ENCODE data around the gene PICK1.

The PICK1 gene

DNA sequence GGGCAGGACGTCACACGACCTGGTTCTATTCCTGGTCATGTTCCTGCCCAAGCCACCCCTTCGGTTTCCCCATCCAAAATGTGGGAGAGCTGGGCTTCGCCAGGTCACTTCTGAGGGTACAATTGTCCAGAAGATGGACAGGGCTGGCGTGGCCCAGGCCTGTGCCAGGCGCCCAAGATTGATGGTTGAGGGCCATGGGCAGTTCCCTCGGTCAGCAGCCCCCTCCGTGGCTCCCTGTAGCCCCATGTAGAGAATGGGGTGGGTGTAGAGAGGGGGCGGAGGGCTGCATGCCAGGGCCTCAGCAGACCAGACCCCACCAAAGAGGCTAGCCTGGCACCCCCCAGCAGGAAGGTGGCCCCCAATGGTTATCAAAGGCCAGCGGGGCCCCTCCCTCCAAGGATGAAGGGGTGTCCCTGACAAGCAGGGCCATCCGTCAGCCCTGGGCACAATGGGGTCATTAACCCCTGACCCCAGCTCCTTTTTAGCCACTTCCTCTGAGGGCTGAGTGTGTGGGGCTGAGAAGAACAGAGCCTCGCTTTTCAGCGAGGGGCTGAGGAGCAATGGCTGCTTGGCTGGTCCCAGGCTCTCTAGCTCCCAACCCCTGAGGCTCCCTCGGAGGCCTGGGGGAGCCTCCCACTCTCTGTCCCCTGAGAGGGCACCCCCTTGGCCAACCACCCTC, 11.0 kb upstream of the PICK1 start:
- TF ChIP-seq, protein P1, sequence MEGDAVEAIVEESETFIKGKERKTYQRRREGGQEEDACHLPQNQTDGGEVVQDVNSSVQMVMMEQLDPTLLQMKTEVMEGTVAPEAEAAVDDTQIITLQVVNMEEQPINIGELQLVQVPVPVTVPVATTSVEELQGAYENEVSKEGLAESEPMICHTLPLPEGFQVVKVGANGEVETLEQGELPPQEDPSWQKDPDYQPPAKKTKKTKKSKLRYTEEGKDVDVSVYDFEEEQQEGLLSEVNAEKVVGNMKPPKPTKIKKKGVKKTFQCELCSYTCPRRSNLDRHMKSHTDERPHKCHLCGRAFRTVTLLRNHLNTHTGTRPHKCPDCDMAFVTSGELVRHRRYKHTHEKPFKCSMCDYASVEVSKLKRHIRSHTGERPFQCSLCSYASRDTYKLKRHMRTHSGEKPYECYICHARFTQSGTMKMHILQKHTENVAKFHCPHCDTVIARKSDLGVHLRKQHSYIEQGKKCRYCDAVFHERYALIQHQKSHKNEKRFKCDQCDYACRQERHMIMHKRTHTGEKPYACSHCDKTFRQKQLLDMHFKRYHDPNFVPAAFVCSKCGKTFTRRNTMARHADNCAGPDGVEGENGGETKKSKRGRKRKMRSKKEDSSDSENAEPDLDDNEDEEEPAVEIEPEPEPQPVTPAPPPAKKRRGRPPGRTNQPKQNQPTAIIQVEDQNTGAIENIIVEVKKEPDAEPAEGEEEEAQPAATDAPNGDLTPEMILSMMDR (conservative IDR thresholded peaks at IDR 0.05) = no peak
- no peak for TF ChIP-seq ZFX (IDR thresholded peaks at IDR 0.05)

DNA sequence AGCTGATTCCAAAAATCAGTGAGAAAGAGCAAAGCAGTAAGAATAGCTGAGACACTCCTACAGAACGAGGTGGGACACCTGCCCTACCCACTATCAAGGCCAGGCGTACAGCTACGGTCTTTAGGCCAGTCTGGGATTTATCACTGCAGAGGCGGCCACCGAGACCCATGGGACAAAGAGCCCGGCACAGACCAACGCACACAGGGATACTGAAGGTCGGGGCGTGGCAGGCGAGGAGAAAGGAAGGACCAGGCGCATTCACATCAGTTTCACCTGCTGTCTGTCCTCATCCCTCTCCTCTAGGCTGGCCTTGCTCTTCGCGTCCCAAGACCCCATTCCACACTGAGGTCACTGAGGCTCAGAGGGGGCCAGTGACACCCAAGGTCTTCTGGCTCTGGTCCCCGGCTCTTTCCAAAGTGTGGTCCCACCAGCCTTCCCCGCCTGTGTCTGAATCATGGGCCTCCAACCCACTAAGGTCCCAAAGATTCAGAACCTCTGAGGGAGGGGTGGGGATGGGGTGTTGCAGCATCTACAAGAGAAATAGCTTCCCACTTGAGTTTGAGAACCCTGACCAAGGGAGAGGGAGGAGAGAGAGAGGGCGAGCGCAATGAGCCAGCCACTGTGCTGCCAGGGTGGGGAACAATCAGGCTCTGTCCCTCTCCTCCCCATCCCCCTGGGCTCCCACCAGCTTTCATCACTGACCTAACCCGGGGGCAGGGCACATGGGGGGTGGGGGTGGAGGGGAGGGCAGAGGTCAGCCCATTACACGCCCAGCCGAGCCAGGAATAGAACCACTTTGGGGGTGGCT, 7.2 kb upstream of the PICK1 start:
- no peak for TF ChIP-seq ZFX (IDR thresholded peaks at IDR 0.05)
- TF ChIP-seq, protein P1 (conservative IDR thresholded peaks at IDR 0.05) = no peak
- H3K27ac ChIP-seq = no peak overlapping the region

More for the DNA sequence above, 11.0 kb upstream of the PICK1 start:
- H3K27ac ChIP-seq = no peak overlapping the region

DNA sequence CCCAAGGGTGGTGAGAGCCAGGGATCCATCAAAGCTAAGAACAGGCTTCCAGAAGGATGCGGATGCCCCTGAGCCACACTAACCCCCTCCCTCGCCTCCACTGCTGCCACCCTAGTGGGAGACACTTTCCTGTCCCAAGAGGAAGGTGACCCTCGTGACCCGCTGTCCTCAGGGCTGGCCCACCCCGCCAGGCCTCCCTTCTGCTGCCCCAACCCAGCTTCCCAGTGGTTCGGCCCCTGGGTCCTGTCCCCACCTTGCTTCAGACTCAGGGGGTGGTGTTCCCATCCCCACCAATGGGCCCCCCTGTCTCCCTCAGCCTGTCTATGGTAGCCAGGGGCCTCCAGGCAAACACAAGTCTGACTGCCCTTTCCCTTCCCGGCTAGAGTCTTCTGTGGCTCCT, 6.5 kb upstream of the PICK1 start:
- TF ChIP-seq ZFX (IDR thresholded peaks at IDR 0.05) = no peak
- TF ChIP-seq, protein P1 (conservative IDR thresholded peaks at IDR 0.05) = no peak

DNA sequence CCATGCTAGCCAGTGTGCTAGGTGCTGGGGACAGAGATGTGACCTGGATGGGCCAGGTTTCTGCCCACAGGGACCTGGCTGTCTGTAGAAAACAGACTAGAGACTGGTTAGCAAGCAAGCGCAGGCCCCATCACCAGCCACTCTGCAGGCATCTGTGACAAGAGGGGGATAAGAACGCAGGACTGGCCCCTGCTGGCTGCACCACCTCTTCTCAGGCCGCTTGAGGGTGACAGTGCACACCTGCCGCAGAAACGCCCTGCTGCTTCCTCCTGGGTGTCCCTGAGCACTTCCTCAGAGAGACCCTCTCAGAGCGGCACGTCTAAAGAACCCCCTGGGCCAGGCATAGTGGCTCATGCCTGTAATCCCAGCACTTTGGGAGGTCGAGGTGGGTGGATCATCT, 5.9 kb upstream of the PICK1 start:
- TF ChIP-seq, protein P1 (conservative IDR thresholded peaks at IDR 0.05) = no peak
- TF ChIP-seq ZFX (IDR thresholded peaks at IDR 0.05) = no peak
- no peak overlapping the region for H3K27ac ChIP-seq

More for the DNA sequence above, 6.5 kb upstream of the PICK1 start:
- no peak overlapping the region for H3K27ac ChIP-seq

DNA sequence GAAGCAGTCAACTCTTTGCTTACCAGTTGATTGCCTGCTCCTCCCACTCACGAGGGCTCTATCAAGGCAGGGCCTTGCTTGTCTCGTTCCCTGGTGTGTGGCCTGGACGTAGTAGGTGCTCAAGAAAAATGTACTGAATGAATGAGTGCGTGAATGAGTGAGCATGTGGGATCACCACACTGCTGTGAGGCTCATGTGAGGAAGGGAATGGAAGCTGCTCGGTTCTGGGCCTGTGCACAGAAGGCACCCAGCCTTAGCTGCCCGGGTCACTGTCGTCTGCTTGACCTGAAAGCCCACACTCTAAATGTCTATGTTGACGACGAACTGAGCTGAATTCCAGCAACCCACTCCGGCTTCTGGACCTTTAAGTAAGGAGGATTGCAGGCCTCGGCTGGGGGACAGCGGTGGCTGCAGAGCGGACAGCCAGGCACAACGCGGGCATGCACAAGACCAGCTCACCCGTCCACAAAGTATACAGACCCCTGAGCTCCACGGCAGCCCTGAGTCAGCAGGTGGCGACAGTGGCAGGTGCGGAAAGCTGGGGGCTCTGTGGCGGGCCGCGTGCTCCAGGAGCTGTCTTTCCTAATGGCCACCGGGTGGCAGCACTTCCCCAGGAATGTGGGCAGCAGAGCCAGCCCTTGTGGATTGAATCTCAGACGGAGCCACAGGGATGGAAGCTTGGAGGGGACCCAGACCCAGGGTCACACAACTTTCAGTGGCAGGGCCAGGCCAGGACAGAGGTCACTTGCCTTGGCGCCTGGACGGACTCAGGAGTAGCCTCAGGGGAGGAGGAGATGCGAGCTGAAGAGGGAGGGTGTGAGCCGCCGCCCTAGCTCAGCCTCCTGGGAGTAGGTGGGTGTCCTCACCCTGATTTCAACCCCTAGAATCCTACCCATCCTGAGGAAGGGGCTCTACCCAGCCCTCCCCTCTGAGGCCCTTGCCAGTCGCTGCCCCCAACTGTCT, 5.0 kb upstream of the PICK1 start:
- TF ChIP-seq, protein P1 (conservative IDR thresholded peaks at IDR 0.05) = peak; percentile 95
- no peak for TF ChIP-seq ZFX (IDR thresholded peaks at IDR 0.05)
- no peak overlapping the region for H3K27ac ChIP-seq

DNA sequence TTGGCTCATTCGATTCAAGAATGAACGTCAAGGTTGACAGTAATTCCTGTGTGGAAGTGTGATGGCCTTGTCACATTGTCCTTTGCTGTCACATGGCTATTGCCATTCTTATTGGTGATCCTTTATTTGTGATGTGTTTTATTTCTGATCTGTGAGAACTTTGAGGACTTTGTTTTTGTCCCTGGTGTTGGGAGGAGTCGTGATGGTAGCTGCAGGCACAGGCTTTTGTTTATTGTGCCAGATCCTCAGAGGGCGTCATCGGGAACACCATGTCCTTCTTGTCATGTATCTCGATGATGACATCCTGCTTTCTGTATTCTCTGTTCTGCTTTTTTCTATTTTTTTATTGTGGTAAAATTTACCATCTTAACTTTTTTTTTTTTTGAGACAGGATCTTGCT, 5.6 kb downstream of the PICK1 start:
- no peak overlapping the region for H3K27ac ChIP-seq
- TF ChIP-seq, protein P1 (conservative IDR thresholded peaks at IDR 0.05) = no peak
- no peak for TF ChIP-seq ZFX (IDR thresholded peaks at IDR 0.05)
